ENCODE data around the gene ITPR2.

ITPR2 gene

GRCh38 chr12:26295001-26295400, 538.0 kb downstream of the ITPR2 start:
- Histone ChIP-seq H3K79me2 (ENCODE audit: low read length) (no peaks in the 10 kb centered on the region), H3K9ac (ENCODE audit: low read length) (no peak overlapping the region), H2AFZ (ENCODE audit: low read length) (no peak overlapping the region), H4K20me1 (ENCODE audit: insufficient read depth, low read length) (no peaks in the 10 kb centered on the region), H3K4me2 (ENCODE audit: low read depth, low read length) (no peak overlapping the region), H3F3A (ENCODE audit: insufficient read depth, low read length) (peaks cover 28% of the 10 kb centered on the region), H3K36me3 (replicated peaks; ENCODE audit: insufficient read depth, low read length) (no peaks in the 10 kb centered on the region), H3K9me2 (replicated peaks; ENCODE audit: insufficient read depth, low read length) (no peaks in the 10 kb centered on the region), H3K27ac (ENCODE audit: low read length) (no peak overlapping the region), H3K9me3 (replicated peaks; ENCODE audit: insufficient read depth, low read length) (no peaks in the 10 kb centered on the region), H3K27me3 (replicated peaks; ENCODE audit: insufficient read depth, low read length) (no peaks in the 10 kb centered on the region), H3K4me3 (ENCODE audit: low read length) (no peak overlapping the region), H3K4me1 (ENCODE audit: low read length) (peaks cover 34% of the 10 kb centered on the region)
- no peak for DNase-seq
- TF ChIP-seq EZH2phosphoT487 (IDR thresholded peaks at IDR 0.05; ENCODE audit: low read length): no peak
- TF ChIP-seq CTCF (IDR thresholded peaks at IDR 0.05; ENCODE audit: low read length): no peak
- TF ChIP-seq EZH2 (optimal IDR thresholded peaks at IDR 0.05; ENCODE audit: low read depth, low read length): no peak

- H3K9me2 ChIP-seq (replicated peaks; ENCODE audit: insufficient read depth, low read length): no peaks in the 10 kb centered on the region
- DNase-seq: no peak
- no peak overlapping the region for H3K4me2 ChIP-seq (ENCODE audit: low read depth, low read length)
- H3K9ac ChIP-seq (ENCODE audit: low read length): no peak overlapping the region
- TF ChIP-seq EZH2phosphoT487 (IDR thresholded peaks at IDR 0.05; ENCODE audit: low read length) (no peak), CTCF (IDR thresholded peaks at IDR 0.05; ENCODE audit: low read length) (no peak), EZH2 (optimal IDR thresholded peaks at IDR 0.05; ENCODE audit: low read depth, low read length) (no peak)
- H3K79me2 ChIP-seq (ENCODE audit: low read length): no peaks in the 10 kb centered on the region
- H4K20me1 ChIP-seq (ENCODE audit: insufficient read depth, low read length): no peaks in the 10 kb centered on the region
- no peaks in the 10 kb centered on the region for H3K27me3 ChIP-seq (replicated peaks; ENCODE audit: insufficient read depth, low read length)
- H3K4me3 ChIP-seq (ENCODE audit: low read length): no peak overlapping the region
- no peaks in the 10 kb centered on the region for H3K9me3 ChIP-seq (replicated peaks; ENCODE audit: insufficient read depth, low read length)
- no peak overlapping the region for H3K27ac ChIP-seq (ENCODE audit: low read length)
- peaks cover 23% of the 10 kb centered on the region for H3K4me1 ChIP-seq (ENCODE audit: low read length)
- H3K36me3 ChIP-seq (replicated peaks; ENCODE audit: insufficient read depth, low read length): no peaks in the 10 kb centered on the region
- no peak overlapping the region for H2AFZ ChIP-seq (ENCODE audit: low read length)
- peaks cover 14% of the 10 kb centered on the region for H3F3A ChIP-seq (ENCODE audit: insufficient read depth, low read length)
These were observed 539.4 kb downstream of the ITPR2 start for GRCh38 chr12:26293612-26294011.

GRCh38 chr12:26292596-26292995, 540.4 kb downstream of the ITPR2 start:
- no peaks in the 10 kb centered on the region for H3K9me2 ChIP-seq (replicated peaks; ENCODE audit: insufficient read depth, low read length)
- H3K79me2 ChIP-seq (ENCODE audit: low read length): no peaks in the 10 kb centered on the region
- no peak for TF ChIP-seq CTCF (IDR thresholded peaks at IDR 0.05; ENCODE audit: low read length)
- no peak for TF ChIP-seq EZH2phosphoT487 (IDR thresholded peaks at IDR 0.05; ENCODE audit: low read length)
- TF ChIP-seq EZH2 (optimal IDR thresholded peaks at IDR 0.05; ENCODE audit: low read depth, low read length): no peak
- H3K9ac ChIP-seq (ENCODE audit: low read length): no peak overlapping the region
- peaks cover 4% of the 10 kb centered on the region; the same call in 1 of the 2 replicates for H3F3A ChIP-seq (ENCODE audit: insufficient read depth, low read length)
- H4K20me1 ChIP-seq (ENCODE audit: insufficient read depth, low read length): no peaks in the 10 kb centered on the region
- peaks cover 12% of the 10 kb centered on the region for H3K4me1 ChIP-seq (ENCODE audit: low read length)
- no peaks in the 10 kb centered on the region for H3K9me3 ChIP-seq (replicated peaks; ENCODE audit: insufficient read depth, low read length)
- no peaks in the 10 kb centered on the region for H3K27me3 ChIP-seq (replicated peaks; ENCODE audit: insufficient read depth, low read length)
- DNase-seq: no peak
- no peak overlapping the region for H2AFZ ChIP-seq (ENCODE audit: low read length)
- H3K27ac ChIP-seq (ENCODE audit: low read length): no peak overlapping the region
- H3K4me3 ChIP-seq (ENCODE audit: low read length): no peak overlapping the region
- no peaks in the 10 kb centered on the region for H3K36me3 ChIP-seq (replicated peaks; ENCODE audit: insufficient read depth, low read length)
- H3K4me2 ChIP-seq (ENCODE audit: low read depth, low read length): no peak overlapping the region

Data from MM.1S (cell line).